Activated CD4-positive, alpha-beta T cell treated with anti-CD3 and anti-CD28 coated beads for 36 hours (primary cell): ENCODE measurements around the gene SLC9A1. TPM values are rescaled to one million over a fixed set of nuclear protein-coding genes. Genes with fewer than 3 reads are reported as not detected.
A peak's percentile ranks its signal among the peaks of the same experiment; 100 is the strongest.

ENCODE experiments used
- ATAC-seq: fragments of 200-7000 bp; cut with Tn5 transposase; one replicate; pipeline ENCODE4 v1.10.0; 2021; ENCODE audit warnings: mild to moderate bottlenecking, moderate library complexity
- CTCF ChIA-PET: fragments of 350-600 bp; sonication (Branson Sonifier 250); formaldehyde crosslinking; loops from one replicate; lab custom pipeline; 2021; ENCODE audit warnings: antibody characterized with exemption; lab: Charles Lee
- POLR2A ChIA-PET: fragments of 350-600 bp; sonication (Branson Sonifier 250); formaldehyde crosslinking; loops from one replicate; lab custom pipeline; 2021; ENCODE audit warnings: antibody characterized with exemption, inconsistent platforms; lab: Charles Lee
- DNase-seq: peaks from one replicate; pipeline ENCODE4 v3.0.0-alpha.2; 2020
- H3K27ac Mint-ChIP-seq: one replicate; pipeline ENCODE4 v1.8.0; 2021; ENCODE audit warnings: mixed read lengths
- H3K27me3 Mint-ChIP-seq: one replicate; pipeline ENCODE4 v1.8.0; 2021; ENCODE audit warnings: mixed read lengths
- H3K36me3 Mint-ChIP-seq: one replicate; pipeline ENCODE4 v1.8.0; 2021; ENCODE audit warnings: low read depth, mixed read lengths
- H3K4me1 Mint-ChIP-seq: one replicate; pipeline ENCODE4 v1.8.0; 2021; ENCODE audit warnings: mixed read lengths
- H3K4me3 Mint-ChIP-seq: one replicate; pipeline ENCODE4 v1.8.0; 2021; ENCODE audit warnings: mild to moderate bottlenecking, moderate library complexity, mixed read lengths
- H3K9me3 Mint-ChIP-seq: one replicate; pipeline ENCODE4 v1.8.0; 2021; ENCODE audit warnings: low read depth, mixed read lengths
- intact Hi-C, 2 experiments: fragments of 100-400 bp; cut with DNase I in 1 of 2; cut with micrococcal nuclease in 1 of 2; formaldehyde crosslinking; loops; one replicate each; pipeline versions ENCODE4 v1.14.2 to v1.15.1; 2022 to 2024; cut with DNase I, micrococcal nuclease
- total RNA-seq, 2 experiments: library from RNA; stranded (reverse); gene quantifications; one replicate each; pipeline ENCODE4 v1.2.3, GENCODE V29; 2021

Gene SLC9A1
- total RNA-seq, 2 experiments from 2014 or later = 15.6 to 20.4 TPM

DNA sequence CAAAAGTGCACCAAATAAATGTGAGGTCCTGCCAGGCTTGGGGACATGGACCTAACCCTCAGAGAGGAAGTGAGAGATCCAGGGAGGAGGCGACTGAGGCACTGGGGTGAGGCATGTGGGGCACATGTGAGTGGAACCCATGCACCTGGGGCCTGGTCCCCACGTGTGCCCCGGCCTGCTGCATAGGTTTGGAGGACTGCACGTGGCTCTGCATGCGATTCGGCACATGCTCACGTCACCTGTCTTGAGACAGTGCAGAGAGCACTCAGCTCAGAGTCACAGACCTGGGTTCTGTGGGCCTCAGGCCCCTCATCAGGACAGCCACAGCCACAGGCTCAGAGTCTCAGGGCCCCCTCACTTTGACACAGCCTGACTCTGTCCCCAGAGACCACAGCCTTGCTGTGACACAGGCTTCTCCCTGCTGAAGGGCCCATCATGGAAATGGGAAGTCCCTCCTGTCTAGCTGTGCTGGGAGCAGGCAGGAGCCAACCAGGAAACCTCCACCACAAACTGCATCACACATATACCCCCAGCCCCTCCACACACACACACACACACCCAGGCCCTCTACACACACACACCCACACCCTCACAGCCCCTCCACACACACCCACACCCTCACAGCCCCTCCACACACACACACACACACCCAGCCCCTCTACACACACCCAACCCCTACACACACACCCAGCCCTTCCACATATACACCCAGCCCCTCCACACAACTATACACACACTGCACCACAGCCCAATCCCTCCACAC is 48.2 kb downstream of the SLC9A1 start:
- DNase-seq (no peak), ATAC-seq (no peak)
- no peak overlapping the region for H3K4me3 Mint-ChIP-seq
- intact Hi-C loops = no loop called here
- H3K27me3 Mint-ChIP-seq = no peaks in the 10 kb centered on the region
- POLR2A ChIA-PET = no interaction called here
- no peaks in the 10 kb centered on the region for H3K9me3 Mint-ChIP-seq
- H3K36me3 Mint-ChIP-seq = peaks cover 4% of the 10 kb centered on the region
- CTCF ChIA-PET = interaction anchor here (1.3 kb wide), 2 partner anchors 61 to 179 kb away, joined by 3 to 4 read pairs; no protein-coding TSS in a partner anchor
- no peak overlapping the region for H3K27ac Mint-ChIP-seq
- peaks cover 15% of the 10 kb centered on the region for H3K4me1 Mint-ChIP-seq

DNA sequence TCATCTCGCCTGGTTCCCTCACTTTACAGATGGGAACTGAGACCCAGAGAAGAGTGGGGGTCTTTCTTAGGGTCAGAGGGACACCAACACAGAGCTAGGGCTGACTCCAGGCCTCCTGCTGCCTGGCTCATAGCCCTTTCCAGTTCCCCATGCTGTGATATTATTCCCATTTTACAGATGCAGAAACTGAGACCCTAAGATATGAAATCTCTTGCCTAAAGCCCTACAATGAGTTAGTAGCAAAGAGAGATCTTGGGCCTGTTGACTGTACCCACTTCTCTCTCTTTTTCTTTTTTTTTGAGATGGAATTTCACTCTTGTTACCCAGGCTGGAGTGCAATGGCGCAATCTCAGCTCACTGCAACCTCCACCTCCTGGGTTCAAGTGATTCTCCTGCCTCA is 49.9 kb downstream of the SLC9A1 start:
- POLR2A ChIA-PET = no interaction called here
- peaks cover 4% of the 10 kb centered on the region for H3K36me3 Mint-ChIP-seq
- H3K27me3 Mint-ChIP-seq = no peaks in the 10 kb centered on the region
- no peak overlapping the region for H3K27ac Mint-ChIP-seq
- peaks cover 14% of the 10 kb centered on the region for H3K4me1 Mint-ChIP-seq
- DNase-seq = no peak
- ATAC-seq = no peak
- intact Hi-C loops = no loop called here
- H3K4me3 Mint-ChIP-seq = no peak overlapping the region
- CTCF ChIA-PET = interaction anchor here (1.0 to 1.9 kb wide), 2 partner anchors 90 to 92 kb away, joined by 4 to 6 read pairs; no protein-coding TSS in a partner anchor
- no peaks in the 10 kb centered on the region for H3K9me3 Mint-ChIP-seq

DNA sequence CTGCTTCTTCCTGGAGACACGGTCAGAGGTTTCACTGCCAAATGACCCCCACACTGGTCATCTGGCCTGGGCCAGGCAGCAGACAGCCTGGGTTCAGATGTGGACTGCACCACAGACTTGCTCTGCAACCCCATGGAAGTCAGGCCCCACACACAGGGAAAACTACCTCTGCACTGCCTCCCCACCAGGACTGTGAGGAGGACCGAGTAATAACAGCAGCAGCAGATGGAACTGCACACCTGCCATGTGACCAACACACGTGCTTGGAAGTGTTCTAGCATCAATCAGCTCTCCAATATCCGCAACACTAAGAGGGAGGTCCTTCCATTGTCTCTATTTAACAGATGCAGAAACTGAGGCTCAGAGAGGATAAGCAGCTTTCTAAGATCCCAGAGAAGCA is 51.4 kb downstream of the SLC9A1 start:
- ATAC-seq = no peak
- no peaks in the 10 kb centered on the region for H3K27me3 Mint-ChIP-seq
- intact Hi-C loops = loop anchor here in 1 of 2 experiments (2.0 kb wide), 2 partner anchors 51 to 285 kb away; partner anchors contain the start of gene SLC9A1
- H3K9me3 Mint-ChIP-seq = no peaks in the 10 kb centered on the region
- ChIA-PET CTCF (interaction anchor here (0.6 to 7.4 kb wide), 12 partner anchors 9 to 194 kb away, joined by 3 to 81 read pairs (median 7); no protein-coding TSS in a partner anchor), POLR2A (no interaction called here)
- H3K4me3 Mint-ChIP-seq = no peak overlapping the region
- peaks cover 3% of the 10 kb centered on the region for H3K36me3 Mint-ChIP-seq
- peaks cover 23% of the 10 kb centered on the region for H3K4me1 Mint-ChIP-seq
- H3K27ac Mint-ChIP-seq = no peak overlapping the region
- DNase-seq = no peak

DNA sequence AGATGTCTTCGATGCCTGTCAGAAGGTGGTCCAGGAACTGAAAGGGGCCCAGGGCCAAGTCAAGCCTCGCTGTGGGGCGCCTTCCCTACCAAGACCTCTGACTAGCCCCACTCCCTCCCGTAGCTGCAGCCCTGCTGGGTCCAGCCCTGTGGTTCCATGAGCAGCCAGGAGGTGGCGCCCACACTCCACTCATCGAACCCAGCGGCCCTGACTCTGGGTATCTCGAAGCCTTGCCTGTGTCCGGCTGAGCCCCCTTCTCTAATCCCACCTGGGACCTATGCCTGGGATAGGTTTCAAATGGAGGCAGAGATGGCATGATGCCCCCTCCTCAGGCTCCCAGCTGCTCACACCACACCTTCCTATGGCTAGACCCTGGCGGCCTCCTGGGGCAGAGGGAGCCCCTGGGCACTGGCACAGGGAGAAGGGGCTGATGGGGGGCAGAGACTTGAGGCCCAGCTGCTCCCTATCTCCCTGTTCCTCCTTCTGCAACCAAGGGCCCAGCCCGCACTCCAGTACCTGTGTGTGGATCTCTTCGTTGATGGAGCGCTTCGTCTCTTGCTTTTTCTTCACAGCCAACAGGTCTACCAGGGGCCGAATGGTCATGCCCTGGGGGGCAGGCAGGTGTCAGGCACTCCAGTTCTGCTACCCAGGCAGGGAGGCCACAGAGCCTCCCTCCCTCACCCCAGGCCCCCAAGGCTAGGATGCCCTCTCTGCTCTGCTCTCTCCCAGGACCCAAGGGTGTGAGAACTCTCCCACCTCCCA is 52.0 kb downstream of the SLC9A1 start:
- DNase-seq (peak; percentile 89), ATAC-seq (peak; percentile 75)
- H3K4me1 Mint-ChIP-seq = peaks cover 23% of the 10 kb centered on the region
- CTCF ChIA-PET = interaction anchor here (0.5 to 7.4 kb wide), 25 partner anchors 9 to 1045 kb away, joined by 3 to 81 read pairs (median 4); partner anchors contain the start of gene SLC9A1
- H3K4me3 Mint-ChIP-seq = no peak overlapping the region
- H3K27ac Mint-ChIP-seq = no peak overlapping the region
- H3K9me3 Mint-ChIP-seq = no peaks in the 10 kb centered on the region
- peaks cover 3% of the 10 kb centered on the region for H3K36me3 Mint-ChIP-seq
- POLR2A ChIA-PET = interaction anchor here (1.0 kb wide), 1 partner anchor 50 kb away, joined by 4 read pairs; no protein-coding TSS in a partner anchor
- H3K27me3 Mint-ChIP-seq = no peaks in the 10 kb centered on the region
- intact Hi-C loops = loop anchor here (1.0 to 2.0 kb wide), 4 partner anchors 52 to 286 kb away; partner anchors contain the start of gene SLC9A1 (in 1 of the 2)

DNA sequence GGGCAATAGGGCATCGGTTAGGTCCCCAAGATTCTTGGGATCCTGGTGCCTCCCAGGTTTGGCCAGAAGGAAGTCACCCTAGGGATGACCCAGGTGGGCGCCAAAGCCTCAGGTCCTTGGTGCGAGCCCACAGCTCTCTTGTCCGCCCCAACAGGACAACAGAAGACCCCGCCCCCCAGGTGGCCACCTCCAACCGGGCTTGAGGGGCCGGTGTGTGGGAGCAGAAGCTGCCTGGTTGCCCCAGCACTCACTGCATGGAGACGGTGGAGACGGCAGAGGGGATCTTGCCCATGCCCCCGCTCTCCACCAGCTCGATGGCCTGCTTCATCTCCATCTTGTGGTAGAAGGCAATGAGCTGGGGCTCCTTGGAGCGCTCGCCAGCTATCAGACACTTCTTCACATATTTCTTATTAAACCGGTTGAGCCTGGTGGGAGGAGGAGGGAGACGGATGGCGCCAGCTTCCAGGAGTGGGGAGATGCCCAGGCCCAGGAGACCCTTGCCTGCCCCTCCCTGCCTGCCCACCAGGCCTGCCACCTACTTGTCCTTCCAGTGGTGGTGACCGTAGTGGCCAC is 52.7 kb downstream of the SLC9A1 start:
- Mint-ChIP-seq H3K36me3 (peaks cover 3% of the 10 kb centered on the region), H3K27ac (no peak overlapping the region), H3K27me3 (no peaks in the 10 kb centered on the region), H3K9me3 (no peaks in the 10 kb centered on the region), H3K4me1 (peaks cover 23% of the 10 kb centered on the region), H3K4me3 (no peak overlapping the region)
- intact Hi-C loops = loop anchor here (1.0 to 2.0 kb wide), 4 partner anchors 53 to 287 kb away; partner anchors contain the start of gene SLC9A1 (in 1 of the 2)
- POLR2A ChIA-PET = interaction anchor here (1.0 kb wide), 1 partner anchor 51 kb away, joined by 4 read pairs; no protein-coding TSS in a partner anchor
- no peak for ATAC-seq
- CTCF ChIA-PET = interaction anchor here (0.5 to 7.4 kb wide), 26 partner anchors 8 to 1045 kb away, joined by 3 to 81 read pairs (median 4); partner anchors contain the start of gene SLC9A1
- no peak for DNase-seq

DNA sequence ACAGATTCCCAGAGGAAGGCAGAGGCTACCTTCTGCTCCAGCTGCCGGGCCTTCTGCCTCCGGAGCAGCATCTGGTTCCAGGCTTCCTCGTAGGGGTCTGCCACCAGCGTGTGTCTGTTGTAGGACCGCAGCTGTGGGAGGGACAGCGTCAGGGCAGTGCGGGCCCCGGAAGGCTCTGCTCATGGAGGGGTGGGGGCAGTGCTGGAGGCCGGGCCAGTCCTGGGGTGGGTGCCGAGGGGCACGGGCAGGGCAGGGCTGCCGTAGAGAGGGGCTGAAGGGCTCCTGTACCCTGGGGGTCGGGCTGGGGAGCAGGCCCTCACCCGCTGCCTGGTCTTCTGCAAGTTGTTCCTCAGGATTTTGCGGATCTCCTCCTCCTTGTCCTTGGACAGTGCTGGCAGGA is 53.2 kb downstream of the SLC9A1 start:
- ChIA-PET CTCF (interaction anchor here (0.6 to 11.0 kb wide), 19 partner anchors 8 to 401 kb away, joined by 3 to 209 read pairs (median 5); partner anchors contain the start of gene SLC9A1), POLR2A (no interaction called here)
- Mint-ChIP-seq H3K36me3 (peaks cover 3% of the 10 kb centered on the region), H3K4me1 (peaks cover 21% of the 10 kb centered on the region), H3K9me3 (no peaks in the 10 kb centered on the region), H3K27me3 (no peaks in the 10 kb centered on the region), H3K27ac (no peak overlapping the region), H3K4me3 (no peak overlapping the region)
- ATAC-seq (no peak), DNase-seq (no peak)
- intact Hi-C loops = loop anchor here (1.0 to 2.0 kb wide), 4 partner anchors 53 to 287 kb away; partner anchors contain the start of gene SLC9A1 (in 1 of the 2)

DNA sequence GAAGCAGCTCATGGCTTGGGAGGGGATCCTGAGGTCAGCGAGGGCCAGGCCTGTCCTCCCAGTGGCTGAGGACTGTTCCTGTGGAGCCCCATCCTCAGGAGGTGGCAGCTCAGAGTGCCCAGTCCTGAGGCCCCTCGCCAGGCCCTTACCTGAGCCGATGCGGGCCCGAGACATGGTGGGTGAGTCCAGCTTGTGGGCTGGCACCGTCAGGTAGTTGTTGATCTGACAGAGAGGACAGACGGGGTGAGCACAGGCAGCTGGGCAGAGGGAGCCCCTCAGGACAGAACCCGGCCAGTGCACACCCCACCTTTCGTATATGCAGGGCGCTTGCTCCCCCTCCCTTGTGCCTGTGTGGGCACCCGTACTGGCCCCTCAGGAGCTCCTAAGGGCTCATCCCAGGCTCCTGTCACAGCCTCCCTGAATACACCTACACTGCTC is 53.9 kb downstream of the SLC9A1 start:
- CTCF ChIA-PET = interaction anchor here (0.6 to 11.0 kb wide), 10 partner anchors 11 to 196 kb away, joined by 3 to 209 read pairs (median 6); partner anchors contain the start of genes SLC9A1 and WDTC1
- ATAC-seq = no peak
- no peaks in the 10 kb centered on the region for H3K9me3 Mint-ChIP-seq
- H3K4me1 Mint-ChIP-seq = peaks cover 18% of the 10 kb centered on the region
- no peak overlapping the region for H3K4me3 Mint-ChIP-seq
- DNase-seq = no peak
- no peak overlapping the region for H3K27ac Mint-ChIP-seq
- no peaks in the 10 kb centered on the region for H3K27me3 Mint-ChIP-seq
- intact Hi-C loops = no loop called here
- POLR2A ChIA-PET = interaction anchor here (0.6 kb wide), 1 partner anchor 16 kb away, joined by 3 read pairs; no protein-coding TSS in a partner anchor
- H3K36me3 Mint-ChIP-seq = peaks cover 3% of the 10 kb centered on the region

DNA sequence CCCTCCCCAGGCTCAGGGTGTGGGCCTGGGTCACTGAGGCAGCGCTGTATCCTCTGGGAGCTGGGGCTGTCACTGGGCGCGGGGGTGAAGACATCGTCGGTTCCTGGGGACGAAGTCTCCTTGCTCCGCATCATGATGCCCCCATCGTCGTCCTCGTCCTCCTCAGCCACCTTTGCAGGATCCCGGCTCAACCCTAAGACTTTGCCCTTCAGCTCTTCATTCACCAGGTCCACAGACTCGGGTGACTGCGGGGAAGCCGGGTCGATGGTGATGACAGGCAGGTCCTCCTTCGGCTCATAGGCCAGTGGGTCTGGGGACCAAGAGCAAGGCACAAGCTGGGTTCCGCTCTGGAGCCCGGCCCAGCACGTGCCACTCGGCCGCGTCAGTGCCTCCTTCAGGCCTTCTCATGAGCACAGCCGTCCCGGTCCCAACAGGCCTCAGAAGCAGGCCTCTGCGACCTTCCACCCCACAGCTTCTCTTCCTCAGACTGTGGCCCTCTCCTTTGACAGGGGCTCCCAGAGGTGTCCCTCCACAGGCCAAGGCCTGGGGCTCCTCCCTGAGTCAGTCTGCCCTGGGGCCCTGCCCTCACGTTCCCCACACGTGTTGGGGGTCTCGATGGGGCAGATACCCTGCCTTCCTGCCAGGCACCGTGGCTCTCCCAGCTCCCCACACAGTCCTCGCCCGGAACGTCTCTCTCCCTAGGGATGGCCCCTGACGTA is 54.4 kb downstream of the SLC9A1 start:
- Mint-ChIP-seq H3K4me3 (no peak overlapping the region), H3K9me3 (no peaks in the 10 kb centered on the region), H3K27me3 (no peaks in the 10 kb centered on the region), H3K27ac (no peak overlapping the region), H3K36me3 (peaks cover 1% of the 10 kb centered on the region), H3K4me1 (peaks cover 14% of the 10 kb centered on the region)
- ATAC-seq = no peak
- DNase-seq = no peak
- ChIA-PET CTCF (interaction anchor here (0.6 to 11.0 kb wide), 12 partner anchors 9 to 197 kb away, joined by 3 to 209 read pairs (median 4); partner anchors contain the start of genes SLC9A1 and WDTC1), POLR2A (interaction anchor here (0.6 to 1.0 kb wide), 2 partner anchors 16 to 54 kb away, joined by 3 read pairs; partner anchors contain the start of gene SLC9A1)
- intact Hi-C loops = no loop called here

DNA sequence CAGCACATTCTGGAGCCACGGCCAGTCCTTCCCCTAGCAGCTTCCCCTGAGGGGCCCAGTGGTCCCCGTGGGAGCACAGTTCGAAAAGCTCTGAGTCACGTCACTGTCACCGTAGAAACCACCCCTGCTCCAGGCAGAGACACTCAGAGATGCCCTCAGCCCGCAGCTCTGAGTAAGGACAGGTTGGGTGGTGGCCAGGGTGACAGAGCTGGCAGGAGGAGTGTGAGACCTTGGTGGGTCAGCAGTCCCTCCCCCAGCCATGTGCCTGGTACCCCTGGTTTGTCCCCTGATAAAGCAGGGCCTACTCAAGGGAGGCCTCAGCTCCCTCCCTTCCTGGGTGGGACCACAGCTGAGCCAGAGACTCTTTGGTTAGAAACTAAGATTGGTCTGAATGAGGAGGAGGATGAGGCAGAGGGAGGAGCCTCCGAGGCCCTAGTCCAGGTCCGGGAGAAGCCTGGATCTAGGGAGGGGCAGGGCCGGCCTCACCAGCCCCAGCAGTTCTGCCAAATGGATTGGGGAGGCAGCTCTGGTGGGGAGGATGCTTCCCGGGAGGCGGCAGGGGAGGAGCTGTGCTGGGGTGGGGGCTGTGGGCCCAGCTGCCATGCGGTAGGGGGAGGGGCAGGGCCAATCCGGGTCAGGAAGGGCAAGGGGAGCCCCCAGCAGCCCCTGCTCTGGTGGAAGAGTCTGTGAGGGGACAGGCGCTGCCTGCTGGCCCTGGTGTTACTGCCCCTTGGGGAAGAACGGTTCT is 55.2 kb downstream of the SLC9A1 start:
- peak; percentile 75 for DNase-seq
- H3K27ac Mint-ChIP-seq = peak overlapping the region; percentile 15
- intact Hi-C loops = no loop called here
- no peaks in the 10 kb centered on the region for H3K27me3 Mint-ChIP-seq
- peak; percentile 83 for ATAC-seq
- H3K4me1 Mint-ChIP-seq = peaks cover 9% of the 10 kb centered on the region
- POLR2A ChIA-PET = interaction anchor here (0.5 to 1.0 kb wide), 2 partner anchors 55 to 1655 kb away, joined by 3 read pairs; partner anchors contain the start of gene SLC9A1
- no peaks in the 10 kb centered on the region for H3K9me3 Mint-ChIP-seq
- no peak overlapping the region for H3K4me3 Mint-ChIP-seq
- H3K36me3 Mint-ChIP-seq = peaks cover 1% of the 10 kb centered on the region
- CTCF ChIA-PET = interaction anchor here (0.6 to 11.0 kb wide), 10 partner anchors 10 to 197 kb away, joined by 3 to 209 read pairs (median 4); partner anchors contain the start of gene SLC9A1
